Osteocyte (in vitro differentiated cells): ENCODE results near the gene TELO2. TPM values are rescaled to one million over a fixed set of nuclear protein-coding genes. Genes with fewer than 3 reads are reported as not detected.

Source experiments
- DNase-seq: peaks from one replicate; pipeline ENCODE4 v3.0.0; 2021; ENCODE audit warnings: mixed read lengths; ENCODE audit not compliant: unreplicated experiment; ENCODE audit errors: extremely low spot score
- H3K27ac Mint-ChIP-seq: one replicate; pipeline ENCODE4 v1.8.0; 2021; ENCODE audit warnings: mild to moderate bottlenecking, mixed read lengths; ENCODE audit not compliant: unreplicated experiment
- H3K27me3 Mint-ChIP-seq: one replicate; pipeline ENCODE4 v1.8.0; 2021; ENCODE audit warnings: mixed read lengths; ENCODE audit not compliant: unreplicated experiment
- H3K36me3 Mint-ChIP-seq: one replicate; pipeline ENCODE4 v1.8.0; 2021; ENCODE audit warnings: mixed read lengths; ENCODE audit not compliant: unreplicated experiment
- H3K4me1 Mint-ChIP-seq: one replicate; pipeline ENCODE4 v1.8.0; 2021; ENCODE audit warnings: mixed read lengths; ENCODE audit not compliant: unreplicated experiment
- H3K4me3 Mint-ChIP-seq: one replicate; pipeline ENCODE4 v1.8.0; 2021; ENCODE audit warnings: mild to moderate bottlenecking, moderate library complexity, mixed read lengths; ENCODE audit not compliant: unreplicated experiment
- H3K9me3 Mint-ChIP-seq: one replicate; pipeline ENCODE4 v1.8.0; 2021; ENCODE audit warnings: mixed read lengths; ENCODE audit not compliant: unreplicated experiment
- CTCF ChIP-seq: fragments of 200-600 bp; sonication (generic); IDR thresholded peaks from 2 replicates; pipeline ENCODE4 v1.5.0; 2021; ENCODE audit warnings: antibody characterized with exemption, mild to moderate bottlenecking, moderate library complexity
- total RNA-seq: library from RNA; stranded (reverse); gene quantifications from 2 replicates; pipeline ENCODE4 v1.2.1, GENCODE V29; 2021

TELO2 gene
- total RNA-seq, 1 donor from 2014 or later, result 37.8 TPM

DNA sequence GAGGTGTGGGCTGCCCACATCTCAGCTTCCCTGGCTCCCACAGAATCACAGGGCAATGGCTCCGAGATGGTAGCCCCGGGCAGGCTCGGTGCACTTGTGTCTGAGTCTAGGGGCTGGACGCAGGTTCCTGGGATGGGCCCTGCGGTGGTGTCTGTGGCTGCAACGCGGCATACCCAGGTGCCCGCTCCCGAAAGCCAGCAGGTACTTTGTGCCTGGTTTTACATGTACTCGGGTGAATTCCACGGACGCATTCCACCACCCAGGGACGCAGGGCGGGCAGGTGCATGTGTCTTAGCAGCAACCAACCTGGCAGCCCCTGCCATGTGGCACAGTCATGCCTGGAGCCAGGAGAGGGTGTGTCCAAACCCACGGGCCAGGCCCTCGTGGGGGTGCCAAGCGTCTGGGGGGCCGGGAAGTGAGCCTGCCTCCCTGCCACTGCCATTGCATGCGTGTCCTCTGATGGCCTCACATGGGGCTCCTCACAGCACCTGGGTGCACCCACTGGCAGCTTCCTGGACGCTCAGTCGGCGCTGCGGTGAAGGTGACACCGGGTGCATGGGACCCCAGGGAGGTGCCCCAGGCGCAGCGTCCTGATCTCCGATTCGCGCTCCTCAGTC is 35.9 kb downstream of the TELO2 start:
- Mint-ChIP-seq H3K27ac (no peak overlapping the region), H3K9me3 (no peaks in the 10 kb centered on the region), H3K4me1 (peaks cover 44% of the 10 kb centered on the region), H3K36me3 (peaks cover 1% of the 10 kb centered on the region), H3K27me3 (no peaks in the 10 kb centered on the region), H3K4me3 (no peak overlapping the region)
- TF ChIP-seq CTCF, result no peak
- DNase-seq, result no peak

- no peak for TF ChIP-seq CTCF
Measured at GRCh38 chr16:1530349-1530882, 37.3 kb downstream of the TELO2 start.

GRCh38 chr16:1530883-1531637 is 37.9 kb downstream of the TELO2 start:
- Mint-ChIP-seq H3K9me3 (no peaks in the 10 kb centered on the region), H3K4me3 (peak overlapping the region; percentile 32), H3K4me1 (peaks cover 58% of the 10 kb centered on the region), H3K27me3 (no peaks in the 10 kb centered on the region), H3K36me3 (no peaks in the 10 kb centered on the region), H3K27ac (peak overlapping the region; percentile 86)
- DNase-seq, result no peak
- TF ChIP-seq CTCF, result no peak

More at GRCh38 chr16:1530349-1530882, 37.3 kb downstream of the TELO2 start:
- Mint-ChIP-seq H3K27me3 (no peaks in the 10 kb centered on the region), H3K27ac (peak overlapping the region; percentile 86), H3K4me1 (peaks cover 55% of the 10 kb centered on the region), H3K36me3 (no peaks in the 10 kb centered on the region), H3K4me3 (no peak overlapping the region), H3K9me3 (no peaks in the 10 kb centered on the region)
- DNase-seq, result no peak

- Mint-ChIP-seq H3K4me3 (no peak overlapping the region), H3K9me3 (no peaks in the 10 kb centered on the region), H3K27me3 (no peaks in the 10 kb centered on the region), H3K36me3 (peaks cover under 1% of the 10 kb centered on the region), H3K27ac (peak overlapping the region; percentile 86), H3K4me1 (peaks cover 61% of the 10 kb centered on the region)
- no peak for DNase-seq
- TF ChIP-seq CTCF, result no peak
Measured at GRCh38 chr16:1531638-1531910, 38.4 kb downstream of the TELO2 start.

- no peak for TF ChIP-seq CTCF
- no peak for DNase-seq
- H3K27ac Mint-ChIP-seq, result peak overlapping the region; percentile 86
- H3K9me3 Mint-ChIP-seq, result no peaks in the 10 kb centered on the region
- H3K4me3 Mint-ChIP-seq, result no peak overlapping the region
- H3K36me3 Mint-ChIP-seq, result peaks cover 5% of the 10 kb centered on the region
- no peaks in the 10 kb centered on the region for H3K27me3 Mint-ChIP-seq
- peaks cover 65% of the 10 kb centered on the region for H3K4me1 Mint-ChIP-seq
Measured at GRCh38 chr16:1532081-1532760, 39.1 kb downstream of the TELO2 start.
